IPS DF 4.7 (cell line): ENCODE data around the gene SLC25A30.
"Not testable (repeated sequence)": the region's sequence is repeated elsewhere in the genome, so short reads cannot be mapped to it uniquely, and the experiment has no call there.

ENCODE experiments used
- DNase-seq: peaks from one replicate; pipeline ENCODE4 v3.0.0-alpha.2; 2013; ENCODE audit warnings: low spot score; ENCODE audit errors: extremely low read depth

Gene SLC25A30

DNA sequence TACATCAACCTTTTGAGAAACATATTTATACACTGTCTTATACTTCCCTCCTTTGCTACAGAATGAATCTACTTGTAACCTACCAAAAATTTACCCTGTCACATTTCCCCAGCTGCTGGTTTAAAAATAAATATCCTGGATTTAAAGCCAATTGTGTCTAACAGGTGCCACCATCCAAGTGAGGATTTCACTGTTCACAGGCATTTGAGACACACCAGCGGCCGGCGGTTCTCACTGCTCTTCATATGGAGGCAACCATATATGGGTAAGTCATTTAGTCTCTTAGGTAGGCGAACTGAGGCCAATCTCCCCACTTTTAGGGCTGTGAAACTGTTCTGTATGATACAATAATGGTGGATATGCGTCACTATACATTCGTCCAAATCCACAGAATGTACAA, 26.2 kb downstream of the SLC25A30 start:
- DNase-seq, result no peak

DNA sequence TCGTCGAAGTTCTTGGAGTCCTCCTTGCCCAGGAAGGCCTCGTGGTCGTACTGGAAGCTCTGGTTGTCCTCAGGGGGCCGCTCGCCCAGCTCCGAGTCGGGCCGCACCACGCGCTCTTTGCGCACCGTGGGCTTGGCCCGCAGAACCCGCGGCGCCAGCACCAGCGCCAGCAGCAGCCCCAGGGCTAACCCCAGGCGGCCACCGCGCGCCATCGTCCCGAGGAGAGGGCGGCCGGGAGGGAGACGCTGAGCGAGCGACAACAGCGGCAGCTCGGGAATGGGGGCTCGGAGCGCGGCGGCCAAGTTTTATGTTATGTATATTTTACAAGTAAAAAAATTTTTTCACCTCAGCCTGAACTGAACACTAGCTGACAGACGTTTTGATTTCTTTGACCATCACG, 27.0 kb downstream of the SLC25A30 start:
- DNase-seq, result not testable (repeated sequence)

GRCh38 chr13:45390348-45390747, 27.8 kb downstream of the SLC25A30 start:
- not testable (repeated sequence) for DNase-seq

- DNase-seq, result no peak
Observed at GRCh38 chr13:45388664-45389063, 29.5 kb downstream of the SLC25A30 start.

DNA sequence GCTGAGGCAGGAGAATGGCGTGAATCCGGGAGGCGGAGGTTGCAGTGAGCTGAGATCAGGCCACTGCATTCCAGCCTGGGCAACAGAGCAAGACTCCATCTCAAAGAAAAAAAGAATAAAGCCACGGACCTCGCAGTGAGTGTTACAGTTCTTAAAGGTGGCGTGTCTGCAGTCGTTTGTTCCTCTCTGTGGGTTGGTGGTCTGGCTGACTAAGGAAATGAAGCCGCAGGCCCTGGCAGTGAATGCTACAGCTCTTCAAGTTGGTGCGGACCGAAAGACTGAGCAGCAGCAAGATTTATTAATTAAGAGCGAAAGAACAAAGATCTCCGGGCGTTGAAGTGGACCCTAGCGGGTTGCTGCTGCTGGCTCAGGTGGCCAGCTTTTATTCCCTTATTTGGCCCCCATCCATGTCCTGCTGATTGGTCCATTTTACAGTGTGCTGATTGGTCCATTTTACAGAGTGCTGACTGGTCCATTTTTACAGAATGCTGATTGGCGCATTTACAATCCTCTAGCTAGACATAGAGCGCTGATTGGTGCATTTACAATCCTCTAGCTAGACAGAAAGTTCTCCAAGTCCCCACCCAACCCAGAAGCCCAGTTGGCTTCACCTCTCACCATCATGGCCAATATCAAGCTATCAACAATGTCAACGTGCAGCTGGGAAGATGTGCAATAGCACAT, 31.1 kb downstream of the SLC25A30 start:
- DNase-seq, result not testable (repeated sequence)

DNA sequence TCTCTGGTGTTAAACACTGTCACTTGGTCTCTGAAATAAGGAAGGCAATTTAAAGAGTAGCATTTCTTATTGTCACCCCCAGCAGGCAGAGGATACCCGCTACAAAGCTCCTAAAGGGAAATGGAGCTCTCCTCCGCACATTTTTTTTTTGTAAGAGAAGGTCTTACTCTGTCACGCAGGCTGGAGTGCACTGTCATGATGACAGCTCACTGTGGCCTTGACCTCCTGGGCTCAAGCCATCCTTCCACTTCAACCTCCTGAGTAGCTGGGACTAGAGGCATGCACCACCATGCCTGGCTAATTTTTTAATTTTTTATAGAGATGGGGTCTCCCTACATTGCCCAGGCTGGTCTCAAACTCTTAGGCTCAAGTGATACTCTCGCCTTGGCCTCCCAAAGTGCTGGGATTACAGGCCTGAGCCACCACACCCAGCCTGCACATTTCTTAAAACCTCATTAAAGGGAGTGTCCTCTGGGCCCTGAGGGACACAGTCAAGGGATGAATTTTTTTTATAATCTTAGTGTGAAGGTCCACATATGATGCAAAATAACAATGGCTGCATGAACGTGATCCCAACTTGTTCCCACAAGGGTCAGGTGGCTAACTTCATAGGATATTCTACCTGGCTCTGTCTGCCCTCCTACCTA, 32.1 kb downstream of the SLC25A30 start:
- DNase-seq, result no peak

- no peak for DNase-seq
Observed at GRCh38 chr13:45385320-45385719, 32.9 kb downstream of the SLC25A30 start.

- DNase-seq, result no peak
Observed at GRCh38 chr13:45384474-45385174, 33.5 kb downstream of the SLC25A30 start.

GRCh38 chr13:45382739-45383138, 35.4 kb downstream of the SLC25A30 start:
- not testable (repeated sequence) for DNase-seq

DNA sequence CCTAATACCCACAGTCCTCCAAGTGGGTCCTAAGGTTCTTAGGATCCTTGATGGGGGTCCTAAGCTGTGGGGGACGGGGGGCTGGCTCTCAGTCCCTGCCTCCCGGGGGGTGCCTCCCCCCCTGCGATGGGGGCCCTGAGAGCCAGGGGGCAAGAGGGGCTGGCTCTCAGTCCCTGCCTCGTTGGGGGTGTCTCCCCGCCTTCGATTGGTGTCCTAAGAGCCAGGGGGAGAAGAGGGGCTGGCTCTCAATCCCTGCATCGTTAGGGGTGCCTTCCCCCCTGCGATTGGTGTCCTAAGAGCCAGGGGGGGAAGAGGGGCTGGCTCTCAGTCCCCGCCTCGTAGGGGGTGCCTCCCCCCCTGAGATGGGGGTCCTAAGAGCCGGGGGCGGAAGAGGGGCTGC, 37.0 kb downstream of the SLC25A30 start:
- no peak for DNase-seq

GRCh38 chr13:45380708-45381107, 37.5 kb downstream of the SLC25A30 start:
- not testable (repeated sequence) for DNase-seq

DNA sequence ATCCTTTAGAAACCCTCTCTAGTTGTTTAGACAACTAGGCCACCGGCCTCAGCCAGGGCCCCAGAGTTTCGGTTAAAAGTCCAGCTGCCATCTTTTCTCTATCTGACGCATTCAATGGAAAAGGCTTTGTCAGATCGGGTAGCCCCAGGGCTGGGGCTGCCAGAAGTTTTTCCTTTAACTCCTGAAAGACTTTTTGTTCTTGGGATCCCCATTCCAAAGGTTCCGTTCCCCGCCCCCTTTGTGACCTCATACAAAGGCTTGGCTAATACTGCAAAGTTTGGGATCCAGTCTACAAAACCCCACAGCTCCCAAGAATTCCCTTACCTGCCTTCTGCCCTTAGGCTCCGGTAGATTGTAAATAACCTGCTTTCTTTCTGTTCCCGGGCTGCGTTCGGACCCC, 38.7 kb downstream of the SLC25A30 start:
- not testable (repeated sequence) for DNase-seq

DNA sequence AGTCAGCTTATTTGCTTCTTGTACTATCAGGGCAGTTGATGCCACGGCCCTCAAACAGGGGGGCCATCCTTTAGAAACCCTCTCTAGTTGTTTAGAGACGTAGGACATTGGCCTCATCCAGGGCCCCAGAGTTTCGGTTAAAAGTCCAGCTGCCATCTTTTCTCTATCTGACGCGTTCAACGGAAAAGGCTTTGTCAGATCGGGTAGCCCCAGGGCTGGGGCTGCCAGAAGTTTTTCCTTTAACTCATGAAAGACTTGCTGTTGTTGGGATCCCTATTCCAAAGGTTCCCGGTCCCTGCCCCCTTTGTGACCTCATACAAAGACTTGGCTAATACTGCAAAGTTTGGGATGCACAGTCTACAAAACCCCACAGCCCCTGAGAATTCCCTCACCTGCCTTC, 39.4 kb downstream of the SLC25A30 start:
- not testable (repeated sequence) for DNase-seq

DNA sequence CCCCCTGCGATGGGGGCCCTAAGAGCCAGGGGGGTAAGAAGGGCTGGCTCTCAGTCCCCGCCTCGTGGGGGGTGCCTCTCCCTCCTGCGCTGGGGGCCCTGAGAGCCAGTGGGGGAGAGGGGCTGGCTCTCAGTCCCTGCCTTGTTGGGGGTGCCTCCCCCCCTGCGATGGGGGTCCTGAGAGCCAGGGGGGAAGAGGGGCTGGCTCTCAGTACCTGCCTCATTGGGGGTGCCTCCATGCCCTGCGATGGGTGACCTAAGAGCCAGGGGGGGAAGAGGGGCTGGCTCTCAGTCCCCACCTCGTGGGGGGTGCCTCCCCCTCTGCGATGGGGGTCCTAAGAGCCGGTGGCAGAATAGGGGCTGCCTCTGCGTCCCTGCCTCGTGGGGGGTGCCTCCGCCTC, 40.9 kb downstream of the SLC25A30 start:
- not testable (repeated sequence) for DNase-seq

- not testable (repeated sequence) for DNase-seq
Observed at GRCh38 chr13:45376651-45377050, 41.5 kb downstream of the SLC25A30 start.

- DNase-seq, result no peak
Observed at GRCh38 chr13:45374917-45375316, 43.3 kb downstream of the SLC25A30 start.

GRCh38 chr13:45373162-45373547, 45.0 kb downstream of the SLC25A30 start:
- DNase-seq, result no peak

DNA sequence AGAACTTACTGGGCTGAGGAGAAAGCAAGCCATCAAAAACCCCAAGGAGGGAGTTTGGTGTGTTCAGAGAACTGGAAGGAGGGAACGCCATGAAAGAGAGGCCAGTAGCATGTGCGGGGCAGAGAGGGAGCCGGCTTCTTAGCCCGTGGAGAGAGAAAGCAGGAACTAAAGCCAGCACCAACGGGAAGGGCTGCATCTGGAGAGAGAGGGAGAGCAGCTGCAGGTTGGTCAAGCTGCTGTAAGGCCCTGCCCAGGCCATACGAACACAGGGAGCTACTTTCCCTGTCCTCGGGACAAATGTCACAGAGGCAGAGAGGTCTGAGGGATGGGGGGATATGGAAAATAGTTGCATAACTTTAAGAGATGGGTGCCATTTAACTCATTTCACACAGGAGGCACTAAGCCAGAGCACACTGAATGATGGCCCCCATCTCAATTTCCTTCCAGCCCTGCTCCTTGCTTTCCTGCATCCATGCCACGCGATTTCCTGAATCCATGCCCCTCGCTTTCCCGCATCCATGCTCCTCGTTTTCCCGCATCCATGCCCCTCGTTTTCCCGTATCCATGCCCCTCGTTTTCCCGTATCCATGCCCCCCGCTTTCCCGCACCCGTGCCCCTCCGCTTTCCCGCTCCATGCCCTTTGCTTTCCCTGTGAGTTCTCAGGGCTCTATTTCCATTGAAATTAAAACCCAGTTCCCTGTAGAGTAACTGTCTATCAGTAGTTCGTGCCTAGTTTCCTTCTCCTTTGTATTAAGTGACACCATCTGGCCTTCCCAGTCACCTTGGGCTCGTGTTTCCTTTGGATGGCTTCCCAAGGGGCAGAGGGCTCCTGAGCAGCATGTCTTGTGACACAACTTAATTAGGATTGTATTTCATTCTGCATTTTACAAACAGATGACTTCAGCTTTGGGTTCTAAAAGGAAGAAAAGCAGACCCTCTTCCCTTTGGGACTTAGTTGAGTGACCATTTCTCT, 45.7 kb downstream of the SLC25A30 start:
- no peak for DNase-seq

GRCh38 chr13:45370922-45371406, 47.2 kb downstream of the SLC25A30 start:
- peak; percentile 53 for DNase-seq

DNA sequence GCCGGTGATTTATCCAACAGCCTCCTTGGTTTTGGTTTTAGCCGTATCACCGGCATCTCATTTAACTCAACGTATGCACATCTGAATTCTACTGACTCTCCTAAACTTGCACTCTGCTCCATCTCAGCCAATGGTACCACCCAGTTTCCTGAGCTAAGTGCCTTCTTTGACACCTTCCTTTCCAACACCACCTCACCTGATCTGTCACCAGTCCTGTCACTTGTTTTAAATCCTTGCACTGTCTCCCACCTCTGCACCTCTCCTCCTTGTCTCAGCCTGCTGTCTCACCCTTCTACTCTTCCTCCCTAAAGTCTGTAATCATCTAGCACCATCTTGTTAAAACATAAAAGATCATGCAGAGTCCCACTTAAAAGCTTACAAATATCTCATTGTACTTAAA, 49.1 kb downstream of the SLC25A30 start:
- DNase-seq, result no peak

GRCh38 chr13:45368571-45368970, 49.6 kb downstream of the SLC25A30 start:
- no peak for DNase-seq
